Mammary epithelial cell (primary cell): ENCODE results near the gene PLCG2.

ENCODE experiments used
- EZH2 ChIP-seq: IDR thresholded peaks from 2 replicates; pipeline ENCODE4 v1.6.1; 2012; ENCODE audit warnings: low read length, inconsistent platforms, borderline replicate concordance
- TF ChIP-seq, protein P1 (sequence below), 2 donors: IDR thresholded peaks in 1 of 2; conservative IDR thresholded peaks in 1 of 2; 2 replicates each; pipeline ENCODE4 v1.5.1; 2011 to 2012; ENCODE audit warnings: inconsistent platforms in 2 of 2, low read length in 2 of 2, mild to moderate bottlenecking in 2 of 2, control low read depth in 1 of 2, low read depth in 1 of 2; ENCODE audit not compliant: insufficient read depth in 1 of 2; ENCODE audit errors: extremely low read depth in 1 of 2

DNA sequence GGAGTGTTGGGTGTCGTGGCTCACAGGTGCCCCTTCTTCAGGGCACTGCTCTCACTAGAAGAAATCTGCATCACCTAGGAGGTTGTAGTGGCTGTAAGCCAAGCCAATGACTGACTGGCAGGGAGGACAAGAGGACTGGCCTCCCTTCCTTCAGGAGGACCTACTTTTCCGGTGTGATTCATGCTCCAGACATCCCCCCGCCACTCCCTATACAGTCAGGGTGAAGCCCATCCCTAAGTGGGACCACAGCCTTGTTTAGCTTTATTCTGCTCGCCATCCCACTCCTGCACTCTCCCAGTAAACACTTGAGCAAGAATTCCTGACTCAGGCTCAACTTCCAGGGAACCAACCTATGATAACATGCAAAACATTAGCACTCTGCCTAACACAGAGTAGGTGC is 67.0 kb downstream of the PLCG2 start:
- TF ChIP-seq, protein P1, sequence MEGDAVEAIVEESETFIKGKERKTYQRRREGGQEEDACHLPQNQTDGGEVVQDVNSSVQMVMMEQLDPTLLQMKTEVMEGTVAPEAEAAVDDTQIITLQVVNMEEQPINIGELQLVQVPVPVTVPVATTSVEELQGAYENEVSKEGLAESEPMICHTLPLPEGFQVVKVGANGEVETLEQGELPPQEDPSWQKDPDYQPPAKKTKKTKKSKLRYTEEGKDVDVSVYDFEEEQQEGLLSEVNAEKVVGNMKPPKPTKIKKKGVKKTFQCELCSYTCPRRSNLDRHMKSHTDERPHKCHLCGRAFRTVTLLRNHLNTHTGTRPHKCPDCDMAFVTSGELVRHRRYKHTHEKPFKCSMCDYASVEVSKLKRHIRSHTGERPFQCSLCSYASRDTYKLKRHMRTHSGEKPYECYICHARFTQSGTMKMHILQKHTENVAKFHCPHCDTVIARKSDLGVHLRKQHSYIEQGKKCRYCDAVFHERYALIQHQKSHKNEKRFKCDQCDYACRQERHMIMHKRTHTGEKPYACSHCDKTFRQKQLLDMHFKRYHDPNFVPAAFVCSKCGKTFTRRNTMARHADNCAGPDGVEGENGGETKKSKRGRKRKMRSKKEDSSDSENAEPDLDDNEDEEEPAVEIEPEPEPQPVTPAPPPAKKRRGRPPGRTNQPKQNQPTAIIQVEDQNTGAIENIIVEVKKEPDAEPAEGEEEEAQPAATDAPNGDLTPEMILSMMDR (conservative IDR thresholded peaks at IDR 0.05 in 1 of 2, IDR thresholded peaks at IDR 0.05 in 1 of 2; ENCODE audit: extremely low read depth in 1 of 2, insufficient read depth in 1 of 2, low read depth in 1 of 2, low read length in 2 of 2): no peak
- no peak for TF ChIP-seq EZH2
